Skeletal muscle cell (primary cell): Measurements from ENCODE around the gene TNS4.

ENCODE experiments used
- DNase-seq: peaks from one replicate; pipeline ENCODE4 v3.0.0-alpha.2; 2010; ENCODE audit warnings: low read depth
- H3K4me3 ChIP-seq: 2 replicates; pipeline ENCODE4 v1.5.1; 2011; ENCODE audit warnings: low read depth, mild to moderate bottlenecking, control low read depth, low read length, moderate library complexity

The TNS4 gene

DNA sequence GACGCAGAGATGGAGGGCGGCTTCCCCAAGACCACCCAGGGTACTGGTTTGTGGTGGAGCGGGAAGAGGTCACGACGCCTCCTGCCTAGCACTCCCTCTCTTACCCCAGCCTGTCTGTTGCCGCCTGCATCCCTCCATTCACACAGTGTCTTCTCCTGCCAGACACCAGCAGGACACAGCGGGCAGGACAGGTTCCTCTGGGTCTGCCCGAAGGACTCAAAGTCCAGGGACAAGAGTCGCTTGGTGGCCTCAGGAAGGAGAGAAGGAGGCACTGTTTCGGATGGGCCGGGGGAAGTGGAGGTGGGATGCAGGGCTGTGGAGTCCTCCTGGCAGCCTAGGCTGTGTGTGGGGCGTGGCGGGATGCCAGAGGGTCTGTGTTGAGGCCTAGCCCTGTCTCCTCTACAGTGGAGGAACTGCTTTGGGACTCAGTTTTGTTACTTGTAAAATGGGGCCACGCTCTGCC is 19.6 kb upstream of the TNS4 start:
- no peak for DNase-seq
- H3K4me3 ChIP-seq: no peak overlapping the region

DNA sequence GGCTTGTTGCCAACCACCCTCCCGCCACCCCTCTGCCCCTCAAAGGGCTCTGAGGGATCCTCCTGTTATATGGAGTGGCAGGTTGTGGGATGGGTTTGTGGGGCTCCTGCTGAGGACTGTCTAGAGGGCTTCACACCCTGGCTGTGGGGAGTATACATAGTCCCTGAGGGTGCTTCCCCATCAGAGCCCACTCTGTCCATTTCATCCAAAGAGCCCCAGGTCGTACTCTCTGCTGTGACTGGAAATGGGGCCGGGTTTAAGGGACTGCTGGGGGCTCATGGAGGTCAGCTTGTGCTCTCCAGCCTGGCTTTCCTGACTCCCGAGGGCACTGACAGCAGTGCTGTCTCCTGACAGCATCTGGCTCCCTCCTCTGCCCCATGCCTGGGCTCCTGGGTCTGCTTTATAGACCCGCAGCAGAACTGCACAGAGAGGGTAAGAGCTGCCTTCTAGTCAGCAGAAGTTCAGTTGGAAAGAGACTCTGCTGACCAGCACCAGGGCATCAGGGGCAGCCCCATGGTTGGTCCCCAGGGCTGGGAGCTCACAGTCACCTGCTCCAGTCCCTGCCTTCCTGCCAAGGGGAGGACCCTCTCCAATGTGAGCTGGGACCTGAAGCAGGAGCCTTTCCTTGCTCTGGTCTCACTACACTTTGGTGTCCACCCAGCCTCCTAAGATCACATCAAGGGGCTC is 17.8 kb upstream of the TNS4 start:
- no peak overlapping the region for H3K4me3 ChIP-seq
- no peak for DNase-seq

DNA sequence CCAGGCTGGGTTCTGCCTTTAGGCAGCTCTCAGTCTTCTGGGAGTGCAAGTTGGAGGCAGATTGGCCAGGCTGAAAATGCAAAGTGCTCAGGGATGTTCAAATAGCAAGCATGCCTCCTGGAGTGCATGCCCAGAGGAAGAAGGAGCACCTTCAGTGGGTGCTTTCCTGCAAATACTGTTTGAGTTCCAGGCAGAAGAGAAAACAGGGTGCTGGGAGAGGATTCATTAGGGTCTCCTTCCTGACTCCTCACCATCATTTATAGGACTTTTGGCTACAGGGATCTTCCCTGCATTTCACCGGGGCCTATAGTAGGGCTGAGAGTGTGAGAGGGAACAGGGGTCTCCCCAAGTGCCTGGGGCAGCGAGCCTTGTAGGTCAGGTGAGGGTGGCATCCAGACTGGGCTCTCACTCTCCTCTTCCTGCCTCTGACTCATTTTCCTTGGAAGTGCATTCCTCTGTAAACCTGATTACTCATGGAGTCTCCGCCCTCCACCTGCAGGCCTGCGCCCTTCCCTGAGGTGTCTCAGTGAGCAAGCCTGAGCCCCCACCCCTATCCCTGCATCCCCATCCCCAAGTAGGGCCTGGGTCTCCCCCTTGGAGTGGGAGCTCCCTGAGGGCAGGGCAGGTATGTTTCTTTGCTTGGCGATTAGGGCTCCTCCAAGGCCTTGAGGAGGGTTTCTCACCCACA is 17.1 kb upstream of the TNS4 start:
- DNase-seq: no peak
- no peak overlapping the region for H3K4me3 ChIP-seq

DNA sequence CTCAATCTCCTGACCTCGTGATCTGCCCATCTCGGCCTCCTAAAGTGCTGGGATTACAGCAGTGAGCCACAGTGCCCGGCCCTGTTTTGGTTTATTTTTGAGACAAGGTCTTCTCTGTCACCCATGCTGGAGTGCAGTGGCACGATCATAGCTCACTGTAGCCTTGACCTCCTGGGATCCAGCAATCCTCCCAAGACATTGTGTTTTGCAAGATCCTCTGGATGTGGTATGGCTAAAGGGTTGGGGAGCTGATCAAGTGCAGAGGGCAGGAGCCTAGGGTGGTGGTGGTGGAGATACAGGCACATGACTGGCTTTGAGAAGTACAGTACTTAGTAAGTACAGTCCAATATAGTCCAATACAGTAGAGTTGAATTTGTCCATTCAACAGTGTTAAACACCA is 16.6 kb upstream of the TNS4 start:
- no peak overlapping the region for H3K4me3 ChIP-seq
- no peak for DNase-seq

DNA sequence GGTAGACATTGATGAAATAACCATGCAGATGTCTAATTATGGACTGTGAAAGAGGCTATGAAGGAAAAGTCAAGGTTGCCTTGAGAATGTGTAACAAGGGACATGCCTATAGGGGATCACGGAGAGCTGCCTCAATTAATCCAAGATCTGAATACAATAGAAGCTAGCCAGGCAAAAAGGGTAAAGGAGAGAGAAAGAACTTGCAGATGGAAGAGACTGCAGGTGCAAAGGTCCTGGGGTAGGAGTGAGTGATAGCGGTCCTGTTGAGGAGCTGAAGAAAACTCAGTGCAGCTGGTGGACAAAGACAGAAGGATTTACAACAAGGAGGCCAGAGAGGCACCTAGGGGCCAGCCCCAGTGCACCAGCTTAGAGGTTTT is 15.9 kb upstream of the TNS4 start:
- H3K4me3 ChIP-seq: no peak overlapping the region
- no peak for DNase-seq

DNA sequence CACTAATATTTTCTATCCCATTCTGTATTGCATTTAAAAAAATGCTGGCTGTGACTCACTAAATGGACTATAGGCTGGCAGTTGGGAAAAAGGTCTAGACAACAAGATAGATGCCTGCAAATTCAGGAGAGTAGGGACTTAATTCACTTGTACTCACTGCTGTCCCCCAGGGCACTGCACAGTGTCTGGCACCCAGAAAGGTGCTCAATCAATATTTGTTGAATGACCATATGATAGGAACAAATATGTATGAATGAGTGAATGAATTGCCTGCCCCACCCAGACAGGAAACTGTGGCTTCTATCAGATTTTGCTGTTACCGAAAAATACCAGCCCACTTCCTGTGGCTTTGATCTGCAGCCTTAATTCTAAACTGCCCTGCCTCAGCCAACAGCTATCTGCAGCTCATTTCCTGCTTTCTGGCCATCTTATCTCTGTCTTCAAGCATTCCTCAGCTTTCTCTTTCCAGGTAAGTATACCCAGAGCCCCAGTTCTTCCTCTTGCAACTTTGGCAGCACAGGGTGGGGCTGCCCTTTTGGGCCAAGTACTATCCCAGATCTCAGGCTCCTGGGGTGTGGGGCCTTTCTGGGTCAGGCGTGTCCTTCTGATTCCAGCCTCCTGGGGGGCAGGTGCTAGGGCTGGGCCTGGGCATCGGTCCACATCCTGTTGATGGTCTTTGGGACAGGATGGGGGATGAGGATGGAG is 15.3 kb upstream of the TNS4 start:
- no peak overlapping the region for H3K4me3 ChIP-seq
- no peak for DNase-seq

DNA sequence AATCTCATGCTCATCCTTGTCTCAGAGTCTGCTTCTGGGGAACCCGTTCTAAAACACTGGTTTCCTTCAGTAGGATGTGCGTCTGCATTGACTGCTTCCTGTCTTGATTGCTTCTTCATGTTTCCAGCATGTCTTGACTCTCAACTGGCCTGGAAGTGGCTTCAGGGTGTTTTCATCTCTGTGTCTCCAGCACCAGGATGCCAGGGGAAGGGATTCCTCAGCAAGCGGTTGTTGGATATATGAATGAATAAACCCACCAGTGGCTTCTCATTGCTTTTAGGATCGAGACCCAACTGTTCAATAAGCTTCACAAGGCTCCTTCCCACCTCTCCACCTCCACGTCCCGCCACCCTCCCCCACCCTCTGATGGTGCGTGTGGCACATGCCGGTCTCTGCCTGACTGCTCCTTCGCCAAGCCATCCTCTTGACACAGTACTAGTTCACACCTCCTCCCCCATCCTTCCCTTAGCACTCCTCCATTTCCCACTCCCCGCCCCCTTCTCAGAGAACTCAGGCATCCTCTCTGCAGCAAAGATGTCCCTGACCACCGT is 14.1 kb upstream of the TNS4 start:
- H3K4me3 ChIP-seq: no peak overlapping the region
- DNase-seq: no peak

DNA sequence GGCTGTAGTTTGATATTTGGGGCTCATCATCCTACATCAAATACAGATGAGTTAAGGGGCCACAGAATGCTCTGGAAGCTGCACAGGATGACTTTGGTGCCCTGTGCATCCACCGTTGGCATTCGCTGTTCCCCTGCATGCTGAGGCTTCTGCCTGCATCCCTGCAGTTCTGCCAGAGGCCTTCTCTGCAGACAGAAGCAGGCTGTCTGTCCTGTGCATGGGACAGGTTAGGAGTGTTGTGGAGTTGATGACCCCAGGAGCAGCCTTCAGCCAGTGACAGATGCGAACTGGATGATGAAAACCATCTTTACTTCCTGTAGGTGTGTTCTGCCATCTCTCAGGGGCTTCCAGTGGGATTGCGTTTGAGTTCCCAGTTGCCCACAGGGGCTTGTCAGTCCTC is 13.6 kb upstream of the TNS4 start:
- no peak overlapping the region for H3K4me3 ChIP-seq
- no peak for DNase-seq

DNA sequence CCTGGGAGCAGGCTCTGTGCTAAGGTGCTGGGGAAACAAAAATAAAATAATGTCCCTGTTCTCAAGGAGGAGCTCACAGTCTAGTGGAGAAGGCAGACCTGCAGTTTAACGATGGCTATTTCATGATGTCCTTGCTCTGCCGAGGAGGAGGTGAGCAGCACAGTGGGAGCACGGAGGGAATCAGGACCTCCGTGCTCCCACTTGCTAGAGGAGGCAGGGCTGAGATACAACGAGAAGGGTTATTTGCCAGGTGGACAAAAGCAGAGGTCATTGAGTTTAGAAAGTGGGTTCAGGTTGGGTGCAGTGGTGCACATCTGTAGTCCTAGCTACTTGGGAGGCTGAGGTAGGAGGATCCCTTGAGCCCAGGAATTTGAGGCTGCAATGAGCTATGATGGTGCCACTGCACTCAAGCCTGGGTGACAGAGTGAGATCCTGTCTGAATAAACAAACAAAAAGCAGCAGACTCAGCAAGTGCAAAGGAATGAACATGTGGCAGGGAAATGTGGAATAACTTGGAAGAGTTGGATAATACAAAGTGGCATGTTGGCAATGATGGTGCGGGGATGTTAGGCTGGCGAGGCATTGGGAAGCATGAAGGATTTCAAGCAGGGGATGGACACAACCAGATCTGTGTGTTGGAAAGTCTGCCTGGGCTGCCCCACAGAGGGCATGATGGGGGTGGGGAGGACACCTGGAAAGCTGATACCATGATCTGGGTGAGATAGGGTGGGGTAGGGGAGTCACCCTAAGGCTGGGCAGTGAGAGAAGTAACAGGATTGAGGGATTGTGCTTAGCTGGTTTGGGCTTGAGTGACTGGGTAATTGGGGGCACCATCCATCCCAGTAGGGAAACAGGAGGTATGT is 12.8 kb upstream of the TNS4 start:
- no peak for DNase-seq
- H3K4me3 ChIP-seq: no peak overlapping the region

DNA sequence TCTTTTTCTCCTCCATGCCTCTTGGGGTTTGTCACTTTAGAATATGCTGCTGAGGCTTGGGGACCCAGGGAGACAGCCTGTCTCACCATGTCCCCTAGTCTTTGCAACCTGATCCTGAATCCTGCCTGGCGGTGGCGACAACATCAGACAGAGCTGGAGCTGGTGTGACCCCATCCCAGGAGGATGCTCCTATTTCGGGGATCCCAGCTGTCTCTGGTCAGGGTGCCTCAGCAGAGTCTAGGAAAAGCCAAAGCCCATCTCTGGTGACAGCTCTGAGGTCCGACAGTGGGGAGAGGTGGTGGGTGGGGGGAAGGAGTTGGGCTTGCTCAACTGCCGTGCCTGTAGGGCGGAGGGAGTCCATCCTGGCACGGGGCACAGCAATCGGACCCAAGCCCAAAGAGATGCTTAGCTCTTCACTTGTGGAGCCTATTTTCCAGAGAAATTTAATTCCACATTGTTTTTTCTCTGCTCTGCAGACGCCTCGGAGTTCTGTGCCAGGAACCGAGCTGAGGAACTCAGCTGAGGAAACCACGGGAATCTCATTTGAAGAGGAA is 10.3 kb upstream of the TNS4 start:
- H3K4me3 ChIP-seq: no peak overlapping the region
- no peak for DNase-seq

DNA sequence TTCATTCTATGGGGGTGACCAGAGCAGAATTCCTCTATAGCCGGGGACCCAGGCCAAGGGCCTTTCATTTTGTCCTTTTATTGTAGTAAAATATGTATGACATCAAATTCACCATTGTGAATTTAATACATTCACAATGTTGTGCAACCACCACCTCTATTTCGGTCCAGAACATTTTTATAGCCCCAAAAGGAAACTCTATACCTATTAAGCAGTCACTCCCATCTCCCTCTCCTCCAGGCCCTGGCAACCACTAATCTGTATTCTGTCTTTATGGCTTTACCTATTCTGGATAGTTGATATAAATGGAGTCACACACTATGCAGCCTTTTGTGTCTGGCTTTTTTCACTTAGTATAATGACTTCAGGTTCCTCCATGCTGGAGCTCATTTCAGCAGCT is 9.7 kb upstream of the TNS4 start:
- no peak overlapping the region for H3K4me3 ChIP-seq

DNA sequence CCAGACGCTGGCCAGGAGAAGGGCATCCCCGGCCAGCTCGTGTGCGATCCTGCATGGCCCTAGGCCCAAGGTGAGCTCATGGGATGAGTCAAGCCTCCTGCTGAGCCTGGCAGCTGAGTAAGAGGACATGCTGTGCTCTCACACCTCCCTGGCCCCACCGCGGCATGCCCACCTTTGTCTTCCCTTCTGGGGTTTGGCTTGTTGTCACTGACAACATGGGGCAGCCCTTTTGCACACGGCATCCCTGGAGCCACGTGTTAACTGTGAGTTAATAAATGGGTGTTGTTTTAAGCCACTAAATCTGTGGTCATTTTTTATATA is 8.9 kb upstream of the TNS4 start:
- no peak overlapping the region for H3K4me3 ChIP-seq
- peak; percentile 93 for DNase-seq

More for the DNA sequence above, 9.7 kb upstream of the TNS4 start:
- DNase-seq: no peak

DNA sequence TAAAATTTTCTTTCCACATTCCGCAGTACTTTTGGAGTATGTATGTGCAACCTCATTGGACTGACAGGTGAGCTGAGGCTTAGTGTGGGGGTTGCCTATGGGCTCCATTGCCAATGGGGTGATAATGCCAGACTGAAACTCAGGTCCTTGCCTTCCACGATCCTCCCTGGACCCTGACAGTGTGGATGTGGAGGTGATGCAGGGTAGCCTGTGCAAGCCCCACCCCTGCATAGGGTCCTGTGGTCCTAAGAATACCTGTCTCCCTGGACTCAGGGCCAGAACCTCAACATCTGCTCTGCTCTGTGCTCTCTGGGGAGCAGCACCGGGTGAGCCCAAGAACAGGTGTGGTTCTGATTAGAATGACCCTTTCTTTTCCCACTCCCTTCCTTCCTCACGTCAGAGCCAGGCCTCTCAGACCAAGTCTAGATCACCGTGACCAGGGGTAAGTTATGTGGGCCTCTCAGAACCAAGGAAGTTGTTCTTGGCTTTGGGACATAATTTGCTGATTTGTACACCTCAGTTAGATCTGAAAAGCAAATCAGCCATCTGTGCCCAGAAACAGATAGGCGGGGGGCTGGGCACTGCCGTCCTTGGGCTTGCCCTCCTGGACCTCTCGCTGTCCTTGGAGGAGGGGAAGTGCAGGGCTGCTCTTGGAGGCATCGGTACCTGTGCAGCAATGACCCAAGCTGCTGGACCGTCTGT is 8.4 kb upstream of the TNS4 start:
- no peak overlapping the region for H3K4me3 ChIP-seq
- DNase-seq: no peak

DNA sequence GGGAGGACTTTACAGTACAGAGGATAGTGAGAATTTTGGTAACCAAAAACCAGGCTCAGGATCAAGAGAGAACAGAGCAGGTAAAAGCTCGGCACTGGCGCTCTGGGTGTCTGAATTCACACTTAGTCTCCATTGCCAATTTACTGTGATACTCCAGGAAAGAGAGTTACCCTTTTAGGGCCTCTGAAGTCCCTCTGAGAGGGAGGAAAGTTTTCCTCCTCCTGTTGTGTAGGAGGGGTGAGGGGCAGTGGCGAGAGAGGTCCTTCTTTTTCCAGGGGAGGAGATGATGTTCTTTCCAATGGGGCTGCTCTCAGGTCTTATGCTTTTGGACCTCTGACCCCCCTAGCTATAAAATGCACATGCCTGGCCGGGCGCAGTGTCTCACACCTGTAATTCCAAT is 5.4 kb upstream of the TNS4 start:
- H3K4me3 ChIP-seq: no peak overlapping the region
- no peak for DNase-seq

DNA sequence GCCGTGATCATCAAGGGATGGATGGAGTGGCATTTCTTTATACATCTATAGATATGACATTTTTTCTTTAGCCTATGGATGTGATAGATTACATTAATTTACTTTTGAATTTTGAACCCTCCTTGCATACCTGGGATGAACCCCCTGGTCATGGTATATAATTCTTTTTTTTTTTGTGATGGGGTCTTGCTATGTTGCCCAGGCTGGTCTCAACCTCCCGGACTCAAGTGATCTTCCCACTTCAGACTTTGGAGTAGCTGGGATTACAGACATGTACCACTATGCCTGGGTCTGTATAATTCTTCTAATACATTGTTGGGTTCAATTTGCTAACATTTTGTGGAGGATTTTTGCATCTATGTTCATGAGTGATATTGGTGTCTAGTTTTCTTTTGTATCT is 1.7 kb upstream of the TNS4 start:
- no peak for DNase-seq
- H3K4me3 ChIP-seq: no peak overlapping the region

DNA sequence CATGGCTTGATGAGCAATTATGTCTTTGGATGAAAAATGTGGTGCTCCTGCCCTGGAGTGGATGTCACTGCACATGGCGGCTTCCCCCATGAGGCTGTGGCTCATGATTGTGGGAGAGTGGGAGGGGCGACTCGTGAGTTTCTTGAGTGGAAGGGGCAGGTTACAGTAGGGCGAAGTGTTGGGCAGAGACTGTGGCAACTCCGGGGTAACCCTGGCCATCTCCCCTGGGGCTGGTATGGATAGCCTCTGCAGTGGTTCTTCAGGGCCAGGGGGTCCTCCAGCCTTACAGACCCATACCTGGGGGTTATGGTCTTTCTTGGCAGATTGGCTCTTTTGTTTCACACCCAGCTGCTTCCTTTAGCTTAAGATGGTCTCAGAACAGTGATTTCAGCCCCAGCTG is 1.3 kb upstream of the TNS4 start:
- DNase-seq: no peak
- H3K4me3 ChIP-seq: no peak overlapping the region

DNA sequence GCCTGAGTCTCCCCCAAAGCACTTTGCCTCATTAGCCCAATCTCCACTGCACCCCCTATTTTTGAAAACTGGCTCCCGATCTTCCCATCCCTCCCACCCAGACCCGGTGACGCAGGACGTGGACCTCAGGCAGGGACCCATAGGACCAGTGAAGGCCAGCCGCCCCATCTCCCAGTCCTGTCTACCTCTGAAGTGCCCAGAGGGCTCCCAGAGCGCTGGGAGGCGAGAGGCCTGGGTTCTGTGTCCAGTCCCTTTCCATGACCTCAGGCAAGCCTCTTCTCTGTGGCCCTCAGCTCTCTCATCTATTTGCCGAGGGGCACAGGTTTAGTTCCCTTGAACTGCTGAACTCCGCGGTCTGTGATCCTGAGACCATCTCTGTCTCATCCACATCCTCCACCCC is 714 bp downstream of the TNS4 start:
- no peak for DNase-seq
- no peak overlapping the region for H3K4me3 ChIP-seq

DNA sequence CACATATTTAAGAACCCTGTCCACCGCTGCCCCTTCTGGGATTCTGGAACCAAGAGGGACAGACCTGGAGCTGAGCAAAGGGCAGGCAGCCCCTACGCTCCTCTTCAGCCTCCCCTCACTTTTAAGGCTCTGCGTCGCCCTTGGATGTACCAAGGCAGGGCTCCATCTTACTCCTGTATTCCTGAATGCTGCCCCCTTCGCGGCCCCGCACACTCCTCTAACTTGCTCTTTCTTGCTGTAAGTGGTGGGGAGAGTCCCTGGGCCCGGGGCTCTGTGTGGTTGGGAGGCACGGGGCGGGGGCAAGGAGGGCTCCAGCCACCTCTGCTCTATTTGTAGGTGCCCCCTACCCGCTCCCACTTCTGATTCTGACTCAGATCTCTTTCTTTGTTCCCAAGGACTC is 1.2 kb downstream of the TNS4 start:
- DNase-seq: no peak
- H3K4me3 ChIP-seq: no peak overlapping the region
